Neural cell (in vitro differentiated cells): ENCODE results near the gene KLHL15. TPM values are rescaled to one million over a fixed set of nuclear protein-coding genes. Genes with fewer than 3 reads are reported as not detected.

Source experiments
- H2AFZ ChIP-seq: fragments of 200-600, 300-800 bp; sonication (generic), shearing (Covaris generic); 2 replicates; pipeline ENCODE4 v1.6.0; 2014; ENCODE audit warnings: low read depth, mild to moderate bottlenecking, antibody characterized with exemption, low read length, moderate library complexity
- H3F3A ChIP-seq: fragments of 200-600 bp; shearing (Covaris generic); 2 replicates; pipeline ENCODE4 v1.6.1; 2016; ENCODE audit warnings: mild to moderate bottlenecking, moderate library complexity, mixed read lengths, antibody characterized with exemption, low read length; ENCODE audit not compliant: insufficient read depth, poor library complexity, severe bottlenecking
- H3K27ac ChIP-seq: fragments of 200-600, 300-800 bp; sonication (generic), shearing (Covaris generic); 2 replicates; pipeline ENCODE4 v1.5.1; 2014; ENCODE audit warnings: mild to moderate bottlenecking, low read length, moderate library complexity
- H3K27me3 ChIP-seq: fragments of 300-800, 200-600 bp; sonication (generic), shearing (Covaris generic); 2 replicates; pipeline ENCODE4 v1.6.0; 2014; ENCODE audit warnings: mild to moderate bottlenecking, low read depth, low read length, moderate library complexity; ENCODE audit not compliant: insufficient read depth
- H3K36me3 ChIP-seq: fragments of 300-800, 200-600 bp; sonication (generic), shearing (Covaris generic); 2 replicates; pipeline ENCODE4 v1.5.1; 2014; ENCODE audit warnings: mild to moderate bottlenecking, antibody characterized with exemption, low read length, moderate library complexity; ENCODE audit not compliant: insufficient read depth
- H3K4me2 ChIP-seq: fragments of 300-800, 200-600 bp; sonication (generic), shearing (Covaris generic); 2 replicates; pipeline ENCODE4 v1.6.0; 2014; ENCODE audit warnings: mild to moderate bottlenecking, low read length
- H3K4me3 ChIP-seq: fragments of 300-800, 200-600 bp; sonication (generic), shearing (Covaris generic); 2 replicates; pipeline ENCODE4 v1.5.1; 2014; ENCODE audit warnings: mild to moderate bottlenecking, low read length, moderate library complexity
- H3K79me2 ChIP-seq: fragments of 200-600 bp; shearing (Covaris generic); replicated peaks from 2 replicates; pipeline ENCODE4 v1.6.0; 2014; ENCODE audit warnings: mild to moderate bottlenecking, low read length, moderate library complexity; ENCODE audit not compliant: insufficient read depth
- H3K9ac ChIP-seq: fragments of 300-800, 200-600 bp; sonication (generic), shearing (Covaris generic); 2 replicates; pipeline ENCODE4 v1.6.1; 2016; ENCODE audit warnings: mild to moderate bottlenecking, low read length, mixed read lengths
- H3K9me2 ChIP-seq: fragments of 200-600 bp; shearing (Covaris generic); 2 replicates; pipeline ENCODE4 v1.6.1; 2016; ENCODE audit warnings: mild to moderate bottlenecking, low read length, mixed read lengths; ENCODE audit not compliant: insufficient read depth
- H3K9me3 ChIP-seq: fragments of 200-600, 300-800 bp; sonication (generic), shearing (Covaris generic); 2 replicates; pipeline ENCODE4 v1.6.1; 2016; ENCODE audit warnings: mild to moderate bottlenecking, mixed run types, low read length, moderate library complexity, mixed read lengths
- H4K20me1 ChIP-seq: fragments of 200-600 bp; shearing (Covaris generic); 2 replicates; pipeline ENCODE4 v1.6.1; 2016; ENCODE audit warnings: mild to moderate bottlenecking, mixed run types; ENCODE audit not compliant: insufficient read depth
- CTCF ChIP-seq: fragments of 450-650 bp; IDR thresholded peaks from 2 replicates; pipeline ENCODE4 v1.5.1; 2014; ENCODE audit warnings: antibody characterized with exemption, mild to moderate bottlenecking, moderate library complexity; ENCODE audit not compliant: poor library complexity, severe bottlenecking
- EP300 ChIP-seq: fragments of 450-650 bp; conservative IDR thresholded peaks from 2 replicates; pipeline ENCODE4 v1.6.1; 2014; ENCODE audit warnings: antibody characterized with exemption, mild to moderate bottlenecking, moderate library complexity; ENCODE audit not compliant: poor library complexity, severe bottlenecking
- EZH2 ChIP-seq: fragments of 200-600, 300-800 bp; shearing (Covaris generic), sonication (generic); IDR thresholded peaks from 2 replicates; pipeline ENCODE4 v1.6.1; 2014; ENCODE audit warnings: antibody characterized with exemption, low read length, borderline replicate concordance, mild to moderate bottlenecking; ENCODE audit not compliant: insufficient read depth, poor library complexity, severe bottlenecking
- MXI1 ChIP-seq: fragments of 450-650 bp; conservative IDR thresholded peaks from 2 replicates; pipeline ENCODE4 v1.6.1; 2014; ENCODE audit warnings: antibody characterized with exemption, mild to moderate bottlenecking; ENCODE audit not compliant: poor library complexity, severe bottlenecking
- POLR2AphosphoS5 ChIP-seq: IDR thresholded peaks from 2 replicates; pipeline ENCODE4 v1.6.1; 2012
- RAD21 ChIP-seq: fragments of 450-650 bp; conservative IDR thresholded peaks from 2 replicates; pipeline ENCODE4 v1.6.1; 2014; ENCODE audit warnings: antibody characterized with exemption, mild to moderate bottlenecking, moderate library complexity
- REST ChIP-seq: IDR thresholded peaks from 2 replicates; pipeline ENCODE4 v1.6.1; 2012; ENCODE audit warnings: borderline replicate concordance
- SMC3 ChIP-seq: fragments of 450-650 bp; conservative IDR thresholded peaks from 2 replicates; pipeline ENCODE4 v1.6.1; 2014; ENCODE audit warnings: antibody characterized with exemption, mild to moderate bottlenecking, moderate library complexity; ENCODE audit not compliant: poor library complexity
- TAF1 ChIP-seq: IDR thresholded peaks from 2 replicates; pipeline ENCODE4 v1.6.1; 2012; ENCODE audit warnings: low read depth
- polyA plus RNA-seq: library from polyadenylated mRNA; depleted of rRNA; stranded (reverse); fragments of >200 nt; gene quantifications from 2 replicates; pipeline ENCODE4 v1.2.3, GENCODE V29; 2014

KLHL15 gene
- polyA plus RNA-seq, 1 donor from 2014 or later: 12.9 TPM

GRCh38 chrX:23952984-23953907 is 73.7 kb downstream of the KLHL15 start:
- Histone ChIP-seq H3K27me3 (no peaks in the 10 kb centered on the region), H3K27ac (no peak overlapping the region), H3K9me2 (no peaks in the 10 kb centered on the region), H2AFZ (no peak overlapping the region), H3K79me2 (no peaks in the 10 kb centered on the region), H3F3A (no peaks in the 10 kb centered on the region), H4K20me1 (no peaks in the 10 kb centered on the region), H3K4me3 (no peak overlapping the region), H3K9ac (no peak overlapping the region), H3K36me3 (no peaks in the 10 kb centered on the region), H3K4me2 (no peak overlapping the region), H3K9me3 (no peaks in the 10 kb centered on the region)
- TF ChIP-seq RAD21 (no peak), SMC3 (no peak), CTCF (no peak), MXI1 (no peak), EP300 (no peak), TAF1 (no peak), POLR2AphosphoS5 (no peak), EZH2 (no peak), REST (no peak)

DNA sequence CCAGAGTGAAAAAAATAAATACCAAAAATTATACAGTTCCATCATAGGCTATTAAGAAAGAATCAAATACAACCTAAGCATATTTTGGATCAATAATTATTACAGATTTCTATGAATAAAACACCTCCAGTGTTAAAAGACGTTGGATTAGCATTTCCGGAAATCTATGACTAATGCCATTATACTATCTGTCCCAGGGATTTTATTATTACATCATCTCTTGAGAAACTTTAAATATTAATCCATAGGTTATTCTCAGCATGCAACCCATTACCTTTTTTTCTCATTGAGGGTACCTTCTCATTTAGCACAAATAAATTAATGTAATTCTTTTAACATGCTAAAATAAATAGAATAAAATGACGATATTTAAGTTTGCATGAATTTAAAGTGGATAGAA is 74.6 kb downstream of the KLHL15 start:
- H3K27ac ChIP-seq: no peak overlapping the region
- H3K4me3 ChIP-seq: no peak overlapping the region
- no peaks in the 10 kb centered on the region for H4K20me1 ChIP-seq
- no peaks in the 10 kb centered on the region for H3F3A ChIP-seq
- no peak overlapping the region for H3K4me2 ChIP-seq
- no peaks in the 10 kb centered on the region for H3K9me2 ChIP-seq
- H3K36me3 ChIP-seq: no peaks in the 10 kb centered on the region
- no peaks in the 10 kb centered on the region for H3K27me3 ChIP-seq
- H3K79me2 ChIP-seq: no peaks in the 10 kb centered on the region
- H2AFZ ChIP-seq: no peak overlapping the region
- no peak overlapping the region for H3K9ac ChIP-seq
- no peak for TF ChIP-seq REST
- no peak for TF ChIP-seq CTCF
- no peak for TF ChIP-seq EP300
- no peak for TF ChIP-seq RAD21
- TF ChIP-seq SMC3: no peak
- TF ChIP-seq TAF1: no peak
- no peak for TF ChIP-seq EZH2
- TF ChIP-seq POLR2AphosphoS5: no peak
- no peak for TF ChIP-seq MXI1
- H3K9me3 ChIP-seq: no peaks in the 10 kb centered on the region
